ENCODE measurements around the gene TBC1D2B. TPM values are rescaled to one million over a fixed set of nuclear protein-coding genes. Genes with fewer than 3 reads are reported as not detected.

TBC1D2B gene
- total and polyA plus RNA-seq, 4 donors, result 8.4 to 119 (median 22.0) TPM

DNA sequence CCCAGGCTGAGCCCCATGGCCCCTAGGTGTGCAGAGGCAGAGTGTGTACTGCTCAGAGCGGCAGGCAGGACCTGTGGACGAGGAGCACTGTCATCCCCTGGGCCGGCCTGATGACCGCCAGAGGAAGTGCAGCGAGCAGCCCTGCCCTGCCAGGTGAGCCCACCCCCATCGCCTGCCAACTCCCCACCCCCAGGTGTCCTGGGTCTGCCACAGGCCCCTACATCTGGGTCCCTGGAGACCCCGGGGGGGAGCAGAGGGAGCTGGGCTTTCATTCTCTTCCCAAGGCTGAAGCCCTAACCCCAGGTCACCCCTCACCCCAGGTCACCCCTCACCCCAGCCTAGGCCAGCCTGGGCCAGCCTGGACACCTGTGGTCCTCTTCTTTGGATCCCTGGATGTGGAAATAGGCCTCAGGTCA lies 93.1 kb downstream of the TBC1D2B start:
- no peak for DNase-seq (ENCODE audit: low spot score)
- TF ChIP-seq, protein P1, sequence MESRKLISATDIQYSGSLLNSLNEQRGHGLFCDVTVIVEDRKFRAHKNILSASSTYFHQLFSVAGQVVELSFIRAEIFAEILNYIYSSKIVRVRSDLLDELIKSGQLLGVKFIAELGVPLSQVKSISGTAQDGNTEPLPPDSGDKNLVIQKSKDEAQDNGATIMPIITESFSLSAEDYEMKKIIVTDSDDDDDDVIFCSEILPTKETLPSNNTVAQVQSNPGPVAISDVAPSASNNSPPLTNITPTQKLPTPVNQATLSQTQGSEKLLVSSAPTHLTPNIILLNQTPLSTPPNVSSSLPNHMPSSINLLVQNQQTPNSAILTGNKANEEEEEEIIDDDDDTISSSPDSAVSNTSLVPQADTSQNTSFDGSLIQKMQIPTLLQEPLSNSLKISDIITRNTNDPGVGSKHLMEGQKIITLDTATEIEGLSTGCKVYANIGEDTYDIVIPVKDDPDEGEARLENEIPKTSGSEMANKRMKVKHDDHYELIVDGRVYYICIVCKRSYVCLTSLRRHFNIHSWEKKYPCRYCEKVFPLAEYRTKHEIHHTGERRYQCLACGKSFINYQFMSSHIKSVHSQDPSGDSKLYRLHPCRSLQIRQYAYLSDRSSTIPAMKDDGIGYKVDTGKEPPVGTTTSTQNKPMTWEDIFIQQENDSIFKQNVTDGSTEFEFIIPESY (IDR thresholded peaks at IDR 0.05), result no peak
- TF ChIP-seq, protein P2, sequence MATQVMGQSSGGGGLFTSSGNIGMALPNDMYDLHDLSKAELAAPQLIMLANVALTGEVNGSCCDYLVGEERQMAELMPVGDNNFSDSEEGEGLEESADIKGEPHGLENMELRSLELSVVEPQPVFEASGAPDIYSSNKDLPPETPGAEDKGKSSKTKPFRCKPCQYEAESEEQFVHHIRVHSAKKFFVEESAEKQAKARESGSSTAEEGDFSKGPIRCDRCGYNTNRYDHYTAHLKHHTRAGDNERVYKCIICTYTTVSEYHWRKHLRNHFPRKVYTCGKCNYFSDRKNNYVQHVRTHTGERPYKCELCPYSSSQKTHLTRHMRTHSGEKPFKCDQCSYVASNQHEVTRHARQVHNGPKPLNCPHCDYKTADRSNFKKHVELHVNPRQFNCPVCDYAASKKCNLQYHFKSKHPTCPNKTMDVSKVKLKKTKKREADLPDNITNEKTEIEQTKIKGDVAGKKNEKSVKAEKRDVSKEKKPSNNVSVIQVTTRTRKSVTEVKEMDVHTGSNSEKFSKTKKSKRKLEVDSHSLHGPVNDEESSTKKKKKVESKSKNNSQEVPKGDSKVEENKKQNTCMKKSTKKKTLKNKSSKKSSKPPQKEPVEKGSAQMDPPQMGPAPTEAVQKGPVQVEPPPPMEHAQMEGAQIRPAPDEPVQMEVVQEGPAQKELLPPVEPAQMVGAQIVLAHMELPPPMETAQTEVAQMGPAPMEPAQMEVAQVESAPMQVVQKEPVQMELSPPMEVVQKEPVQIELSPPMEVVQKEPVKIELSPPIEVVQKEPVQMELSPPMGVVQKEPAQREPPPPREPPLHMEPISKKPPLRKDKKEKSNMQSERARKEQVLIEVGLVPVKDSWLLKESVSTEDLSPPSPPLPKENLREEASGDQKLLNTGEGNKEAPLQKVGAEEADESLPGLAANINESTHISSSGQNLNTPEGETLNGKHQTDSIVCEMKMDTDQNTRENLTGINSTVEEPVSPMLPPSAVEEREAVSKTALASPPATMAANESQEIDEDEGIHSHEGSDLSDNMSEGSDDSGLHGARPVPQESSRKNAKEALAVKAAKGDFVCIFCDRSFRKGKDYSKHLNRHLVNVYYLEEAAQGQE (IDR thresholded peaks at IDR 0.05), result no peak
- no peak for TF ChIP-seq FOXA2 (IDR thresholded peaks at IDR 0.05)
- TF ChIP-seq TAF1 (conservative IDR thresholded peaks at IDR 0.05), result no peak
- no peak for TF ChIP-seq JUND (IDR thresholded peaks at IDR 0.05)
- TF ChIP-seq RAD21 (IDR thresholded peaks at IDR 0.05), result no peak
- no peak for TF ChIP-seq YY1 (IDR thresholded peaks at IDR 0.05)
- TF ChIP-seq GABPA (IDR thresholded peaks at IDR 0.05 in 1 of 2, conservative IDR thresholded peaks at IDR 0.05 in 1 of 2), result no peak
- TF ChIP-seq EGR1 (IDR thresholded peaks at IDR 0.05; ENCODE audit: low read depth in 2 of 2), result no peak
- TF ChIP-seq NR2F2 (IDR thresholded peaks at IDR 0.05), result no peak
- TF ChIP-seq RXRA (IDR thresholded peaks at IDR 0.05), result no peak
- TF ChIP-seq, protein P3, sequence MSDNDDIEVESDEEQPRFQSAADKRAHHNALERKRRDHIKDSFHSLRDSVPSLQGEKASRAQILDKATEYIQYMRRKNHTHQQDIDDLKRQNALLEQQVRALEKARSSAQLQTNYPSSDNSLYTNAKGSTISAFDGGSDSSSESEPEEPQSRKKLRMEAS (IDR thresholded peaks at IDR 0.05), result no peak
- no peak for TF ChIP-seq HNF4G (IDR thresholded peaks at IDR 0.05)
- TF ChIP-seq HNF4A (conservative IDR thresholded peaks at IDR 0.05), result no peak
- TF ChIP-seq SP1 (IDR thresholded peaks at IDR 0.05), result no peak
- TF ChIP-seq FOXA1 (IDR thresholded peaks at IDR 0.05), result no peak
- no peak for TF ChIP-seq CTCF (IDR thresholded peaks at IDR 0.05; ENCODE audit: low read depth, low read length, missing input control)
- TF ChIP-seq, protein P4, sequence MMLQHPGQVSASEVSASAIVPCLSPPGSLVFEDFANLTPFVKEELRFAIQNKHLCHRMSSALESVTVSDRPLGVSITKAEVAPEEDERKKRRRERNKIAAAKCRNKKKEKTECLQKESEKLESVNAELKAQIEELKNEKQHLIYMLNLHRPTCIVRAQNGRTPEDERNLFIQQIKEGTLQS (IDR thresholded peaks at IDR 0.05), result no peak
- Histone ChIP-seq H3K27ac (ENCODE audit: low read depth in 1 of 2, low read length in 2 of 2) (no peak overlapping the region), H3K36me3 (ENCODE audit: control insufficient read depth in 4 of 4, insufficient read depth in 3 of 4, low read depth in 1 of 4, low read length in 3 of 4) (no peaks in the 10 kb centered on the region), H3K4me3 (ENCODE audit: low read depth in 1 of 3, low read length in 3 of 3) (no peak overlapping the region), H3K9me3 (ENCODE audit: control insufficient read depth in 4 of 4, low read length in 3 of 4) (no peaks in the 10 kb centered on the region), H3K9ac (ENCODE audit: low read depth in 1 of 2, low read length in 2 of 2) (no peak overlapping the region), H3K27me3 (ENCODE audit: control insufficient read depth in 4 of 4, insufficient read depth in 4 of 4, low read length in 3 of 4) (no peaks in the 10 kb centered on the region), H3K4me1 (ENCODE audit: control insufficient read depth in 4 of 4, insufficient read depth in 4 of 4, low read length in 3 of 4) (peaks cover 0 to 4% (median 0%) of the 10 kb centered on the region in 4 donors)
- 95% methylated on average over 6 of the region's 7 CpGs for WGBS

Data from liver (tissue), 9 donors.